HL-60 (cell line): ENCODE results near the gene SPATA6L.

ENCODE experiments used
- GABPA ChIP-seq: IDR thresholded peaks from 2 replicates; pipeline ENCODE4 v1.6.1; 2012; ENCODE audit warnings: low read depth
- SPI1 ChIP-seq: IDR thresholded peaks from 2 replicates; pipeline ENCODE4 v1.6.1; 2012; ENCODE audit warnings: low read depth, mild to moderate bottlenecking, borderline replicate concordance
- TF ChIP-seq, protein P1 (sequence below): IDR thresholded peaks from one replicate; pipeline ENCODE4 v1.5.1; 2011; ENCODE audit warnings: low read length, control low read depth, inconsistent platforms; ENCODE audit not compliant: insufficient read depth

DNA sequence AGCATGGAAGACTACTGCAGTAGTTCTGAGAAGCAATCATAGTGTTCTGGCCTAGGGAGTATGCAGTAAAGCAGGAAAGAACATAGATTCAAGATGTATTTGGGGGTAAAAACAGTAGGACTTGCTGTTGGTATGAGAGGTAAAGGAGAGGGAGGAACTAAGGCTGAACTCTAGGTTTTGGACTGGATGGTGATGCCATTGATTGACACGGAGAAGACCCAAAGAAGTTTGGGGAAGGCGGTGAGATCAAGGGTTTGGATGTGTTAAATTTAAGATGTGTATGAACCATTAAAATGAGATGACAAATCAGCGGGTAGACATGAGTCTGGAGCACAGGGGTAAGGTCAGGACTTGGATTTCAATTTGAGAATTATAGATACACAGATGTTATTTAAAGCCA is 11.1 kb upstream of the SPATA6L start:
- TF ChIP-seq GABPA (no peak), SPI1 (no peak)
- TF ChIP-seq, protein P1, sequence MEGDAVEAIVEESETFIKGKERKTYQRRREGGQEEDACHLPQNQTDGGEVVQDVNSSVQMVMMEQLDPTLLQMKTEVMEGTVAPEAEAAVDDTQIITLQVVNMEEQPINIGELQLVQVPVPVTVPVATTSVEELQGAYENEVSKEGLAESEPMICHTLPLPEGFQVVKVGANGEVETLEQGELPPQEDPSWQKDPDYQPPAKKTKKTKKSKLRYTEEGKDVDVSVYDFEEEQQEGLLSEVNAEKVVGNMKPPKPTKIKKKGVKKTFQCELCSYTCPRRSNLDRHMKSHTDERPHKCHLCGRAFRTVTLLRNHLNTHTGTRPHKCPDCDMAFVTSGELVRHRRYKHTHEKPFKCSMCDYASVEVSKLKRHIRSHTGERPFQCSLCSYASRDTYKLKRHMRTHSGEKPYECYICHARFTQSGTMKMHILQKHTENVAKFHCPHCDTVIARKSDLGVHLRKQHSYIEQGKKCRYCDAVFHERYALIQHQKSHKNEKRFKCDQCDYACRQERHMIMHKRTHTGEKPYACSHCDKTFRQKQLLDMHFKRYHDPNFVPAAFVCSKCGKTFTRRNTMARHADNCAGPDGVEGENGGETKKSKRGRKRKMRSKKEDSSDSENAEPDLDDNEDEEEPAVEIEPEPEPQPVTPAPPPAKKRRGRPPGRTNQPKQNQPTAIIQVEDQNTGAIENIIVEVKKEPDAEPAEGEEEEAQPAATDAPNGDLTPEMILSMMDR = no peak
